Neural cell (in vitro differentiated cells): ENCODE measurements around the gene ACOT8.
"Not testable (repeated sequence)": the region's sequence is repeated elsewhere in the genome, so short reads cannot be mapped to it uniquely, and the experiment has no call there.

Experiments used
- EZH2 ChIP-seq: fragments of 200-600, 300-800 bp; shearing (Covaris generic), sonication (generic); IDR thresholded peaks from 2 replicates; pipeline ENCODE4 v1.6.1; 2014; ENCODE audit warnings: antibody characterized with exemption, low read length, borderline replicate concordance, mild to moderate bottlenecking; ENCODE audit not compliant: insufficient read depth, poor library complexity, severe bottlenecking
- RAD21 ChIP-seq: fragments of 450-650 bp; conservative IDR thresholded peaks from 2 replicates; pipeline ENCODE4 v1.6.1; 2014; ENCODE audit warnings: antibody characterized with exemption, mild to moderate bottlenecking, moderate library complexity
- TF ChIP-seq, protein P1 (sequence below): fragments of 450-650 bp; IDR thresholded peaks from 2 replicates; pipeline ENCODE4 v1.5.1; 2014; ENCODE audit warnings: antibody characterized with exemption, mild to moderate bottlenecking, moderate library complexity; ENCODE audit not compliant: poor library complexity, severe bottlenecking

DNA sequence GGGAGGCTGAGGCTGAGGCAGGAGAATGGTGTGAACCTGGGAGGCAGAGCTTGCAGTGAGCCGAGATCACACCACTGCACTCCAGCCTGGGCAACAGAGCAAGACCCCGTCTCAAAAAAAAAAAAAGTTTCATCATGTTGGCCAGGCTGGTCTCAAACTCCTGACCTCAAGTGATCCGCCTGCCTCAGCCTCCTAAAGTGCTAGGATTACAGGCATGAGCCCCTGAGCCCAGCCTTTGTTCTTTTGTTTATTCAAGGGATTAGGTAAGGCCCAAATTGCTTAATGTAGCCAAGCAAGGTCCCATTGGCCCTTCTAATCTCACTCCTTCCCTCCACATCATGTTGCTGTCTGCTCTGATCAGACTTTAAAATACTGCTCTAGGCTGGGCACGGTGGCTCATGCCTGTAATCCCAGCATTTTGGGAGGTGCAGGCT is 27.5 kb downstream of the ACOT8 start:
- TF ChIP-seq, protein P1, sequence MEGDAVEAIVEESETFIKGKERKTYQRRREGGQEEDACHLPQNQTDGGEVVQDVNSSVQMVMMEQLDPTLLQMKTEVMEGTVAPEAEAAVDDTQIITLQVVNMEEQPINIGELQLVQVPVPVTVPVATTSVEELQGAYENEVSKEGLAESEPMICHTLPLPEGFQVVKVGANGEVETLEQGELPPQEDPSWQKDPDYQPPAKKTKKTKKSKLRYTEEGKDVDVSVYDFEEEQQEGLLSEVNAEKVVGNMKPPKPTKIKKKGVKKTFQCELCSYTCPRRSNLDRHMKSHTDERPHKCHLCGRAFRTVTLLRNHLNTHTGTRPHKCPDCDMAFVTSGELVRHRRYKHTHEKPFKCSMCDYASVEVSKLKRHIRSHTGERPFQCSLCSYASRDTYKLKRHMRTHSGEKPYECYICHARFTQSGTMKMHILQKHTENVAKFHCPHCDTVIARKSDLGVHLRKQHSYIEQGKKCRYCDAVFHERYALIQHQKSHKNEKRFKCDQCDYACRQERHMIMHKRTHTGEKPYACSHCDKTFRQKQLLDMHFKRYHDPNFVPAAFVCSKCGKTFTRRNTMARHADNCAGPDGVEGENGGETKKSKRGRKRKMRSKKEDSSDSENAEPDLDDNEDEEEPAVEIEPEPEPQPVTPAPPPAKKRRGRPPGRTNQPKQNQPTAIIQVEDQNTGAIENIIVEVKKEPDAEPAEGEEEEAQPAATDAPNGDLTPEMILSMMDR, result not testable (repeated sequence)
- TF ChIP-seq RAD21, EZH2: not testable (repeated sequence)
